BE2C (cell line): ENCODE data around the gene IP6K3.

Source experiments
- DNase-seq: peaks from one replicate; pipeline ENCODE4 v3.0.0-alpha.2; 2020
- H3K27me3 ChIP-seq: fragments of 250-450 bp; sonication (Bioruptor Pico); 2 replicates; pipeline ENCODE4 v1.5.1; 2020; ENCODE audit warnings: mild to moderate bottlenecking
- H3K36me3 ChIP-seq: fragments of 250-450 bp; sonication (Bioruptor Pico); 2 replicates; pipeline ENCODE4 v1.5.1; 2020; ENCODE audit warnings: mild to moderate bottlenecking
- H3K4me1 ChIP-seq: fragments of 250-450 bp; sonication (Bioruptor Pico); 2 replicates; pipeline ENCODE4 v1.5.1; 2020
- H3K4me3 ChIP-seq: 2 replicates; pipeline ENCODE4 v1.5.1; 2011; ENCODE audit warnings: low read depth, low read length
- H3K9me3 ChIP-seq: fragments of 250-450 bp; sonication (Bioruptor Pico); 2 replicates; pipeline ENCODE4 v1.5.1; 2020
- TF ChIP-seq, protein P1 (sequence below): IDR thresholded peaks from 2 replicates; pipeline ENCODE4 v1.5.1; 2012; ENCODE audit warnings: mild to moderate bottlenecking, low read depth, low read length

Gene IP6K3

DNA sequence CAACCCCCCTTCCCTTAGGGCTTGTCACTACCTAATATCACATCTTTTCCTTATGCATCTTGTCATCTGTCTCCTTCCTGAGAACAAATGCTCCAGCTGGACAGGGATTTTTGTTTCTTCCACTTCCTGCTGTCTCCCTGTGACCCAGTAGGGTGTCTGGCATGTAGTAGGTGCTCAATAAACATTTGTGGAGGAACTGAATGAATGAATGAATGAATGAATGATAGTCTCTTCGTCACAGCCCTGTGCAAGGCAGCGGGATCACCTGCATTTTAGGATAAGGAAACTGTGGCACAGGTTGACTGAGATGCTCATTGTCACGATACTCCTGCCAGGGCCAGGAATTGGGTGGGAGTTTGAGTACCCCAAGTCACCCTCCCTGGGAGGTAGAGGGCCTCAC, 28.1 kb upstream of the IP6K3 start:
- Histone ChIP-seq H3K4me3 (no peak overlapping the region), H3K9me3 (no peaks in the 10 kb centered on the region), H3K27me3 (no peaks in the 10 kb centered on the region), H3K4me1 (peaks cover 3% of the 10 kb centered on the region; the same call in 1 of the 2 replicates), H3K36me3 (peaks cover 59% of the 10 kb centered on the region)
- no peak for DNase-seq
- TF ChIP-seq, protein P1, sequence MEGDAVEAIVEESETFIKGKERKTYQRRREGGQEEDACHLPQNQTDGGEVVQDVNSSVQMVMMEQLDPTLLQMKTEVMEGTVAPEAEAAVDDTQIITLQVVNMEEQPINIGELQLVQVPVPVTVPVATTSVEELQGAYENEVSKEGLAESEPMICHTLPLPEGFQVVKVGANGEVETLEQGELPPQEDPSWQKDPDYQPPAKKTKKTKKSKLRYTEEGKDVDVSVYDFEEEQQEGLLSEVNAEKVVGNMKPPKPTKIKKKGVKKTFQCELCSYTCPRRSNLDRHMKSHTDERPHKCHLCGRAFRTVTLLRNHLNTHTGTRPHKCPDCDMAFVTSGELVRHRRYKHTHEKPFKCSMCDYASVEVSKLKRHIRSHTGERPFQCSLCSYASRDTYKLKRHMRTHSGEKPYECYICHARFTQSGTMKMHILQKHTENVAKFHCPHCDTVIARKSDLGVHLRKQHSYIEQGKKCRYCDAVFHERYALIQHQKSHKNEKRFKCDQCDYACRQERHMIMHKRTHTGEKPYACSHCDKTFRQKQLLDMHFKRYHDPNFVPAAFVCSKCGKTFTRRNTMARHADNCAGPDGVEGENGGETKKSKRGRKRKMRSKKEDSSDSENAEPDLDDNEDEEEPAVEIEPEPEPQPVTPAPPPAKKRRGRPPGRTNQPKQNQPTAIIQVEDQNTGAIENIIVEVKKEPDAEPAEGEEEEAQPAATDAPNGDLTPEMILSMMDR: no peak

DNA sequence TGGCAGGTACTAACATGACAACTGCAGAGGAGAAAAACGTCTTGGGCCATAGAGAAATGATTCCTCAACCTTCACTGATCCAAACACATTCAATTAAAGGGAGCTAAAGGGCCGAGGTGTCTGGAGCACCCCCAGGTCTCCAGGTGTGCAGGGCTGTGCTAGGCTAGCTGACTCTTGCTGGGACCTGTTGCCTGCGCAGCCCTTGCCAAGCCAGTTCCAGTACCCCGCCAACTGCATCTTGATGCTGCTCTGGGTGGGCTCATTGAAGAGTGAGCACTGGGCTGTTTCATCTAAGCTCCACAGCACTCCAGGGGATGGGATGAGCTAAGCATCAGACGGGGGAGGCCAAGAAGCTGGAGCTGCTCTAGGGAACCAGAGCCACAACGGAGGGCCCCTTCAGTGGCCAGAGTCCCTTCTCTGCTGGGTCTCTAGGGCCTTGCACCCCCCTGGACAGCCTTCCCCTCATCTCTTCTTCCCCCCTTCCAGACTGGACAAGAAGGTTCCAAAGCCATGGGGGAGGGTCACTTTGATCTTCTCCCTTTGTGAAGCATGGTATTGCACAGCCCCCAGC, 26.3 kb upstream of the IP6K3 start:
- peaks cover 43% of the 10 kb centered on the region for H3K36me3 ChIP-seq
- no peaks in the 10 kb centered on the region for H3K9me3 ChIP-seq
- TF ChIP-seq, protein P1: no peak
- H3K4me1 ChIP-seq: no peaks in the 10 kb centered on the region; the same call in 1 of the 2 replicates
- DNase-seq: no peak
- H3K4me3 ChIP-seq: no peak overlapping the region
- no peaks in the 10 kb centered on the region for H3K27me3 ChIP-seq

DNA sequence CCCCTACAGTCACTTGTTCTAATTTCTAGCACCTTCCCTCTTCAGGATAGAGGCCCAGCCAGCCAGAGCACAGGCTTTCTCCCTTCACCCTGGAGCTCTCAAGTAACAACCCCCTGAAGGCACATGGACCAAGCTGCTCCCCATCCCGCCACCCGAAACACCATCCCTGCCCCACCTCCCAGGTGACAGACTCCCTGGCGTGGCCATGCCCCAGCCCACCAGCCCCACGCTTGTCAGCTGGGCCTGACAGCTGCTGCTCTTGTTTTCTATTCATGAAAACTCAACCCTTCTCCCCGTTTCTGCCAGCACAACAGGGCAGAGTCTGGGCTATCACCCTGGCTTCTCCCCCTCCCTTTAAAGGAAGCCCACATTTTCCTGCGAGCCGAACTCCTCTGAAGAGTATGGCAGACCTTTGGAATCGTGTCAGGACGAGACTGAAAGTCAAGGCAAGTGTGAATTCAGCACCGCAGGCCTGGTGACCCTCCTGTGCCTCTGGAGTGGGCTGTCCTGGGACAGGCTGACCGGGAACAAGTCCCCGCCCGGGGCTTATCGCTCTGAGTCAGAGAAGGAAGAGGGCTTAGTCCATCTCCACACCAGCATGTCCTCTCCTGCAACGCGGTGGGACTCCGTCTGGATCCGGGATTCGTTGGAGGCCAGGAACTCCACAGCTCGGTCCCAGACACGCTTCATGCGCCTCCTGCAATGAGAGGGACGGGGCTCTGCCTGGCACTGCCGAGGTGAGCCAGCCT, 25.6 kb upstream of the IP6K3 start:
- TF ChIP-seq, protein P1: no peak
- peaks cover 36% of the 10 kb centered on the region for H3K36me3 ChIP-seq
- no peaks in the 10 kb centered on the region; the same call in 1 of the 2 replicates for H3K4me1 ChIP-seq
- no peaks in the 10 kb centered on the region for H3K27me3 ChIP-seq
- no peak overlapping the region for H3K4me3 ChIP-seq
- no peak for DNase-seq
- no peaks in the 10 kb centered on the region for H3K9me3 ChIP-seq

DNA sequence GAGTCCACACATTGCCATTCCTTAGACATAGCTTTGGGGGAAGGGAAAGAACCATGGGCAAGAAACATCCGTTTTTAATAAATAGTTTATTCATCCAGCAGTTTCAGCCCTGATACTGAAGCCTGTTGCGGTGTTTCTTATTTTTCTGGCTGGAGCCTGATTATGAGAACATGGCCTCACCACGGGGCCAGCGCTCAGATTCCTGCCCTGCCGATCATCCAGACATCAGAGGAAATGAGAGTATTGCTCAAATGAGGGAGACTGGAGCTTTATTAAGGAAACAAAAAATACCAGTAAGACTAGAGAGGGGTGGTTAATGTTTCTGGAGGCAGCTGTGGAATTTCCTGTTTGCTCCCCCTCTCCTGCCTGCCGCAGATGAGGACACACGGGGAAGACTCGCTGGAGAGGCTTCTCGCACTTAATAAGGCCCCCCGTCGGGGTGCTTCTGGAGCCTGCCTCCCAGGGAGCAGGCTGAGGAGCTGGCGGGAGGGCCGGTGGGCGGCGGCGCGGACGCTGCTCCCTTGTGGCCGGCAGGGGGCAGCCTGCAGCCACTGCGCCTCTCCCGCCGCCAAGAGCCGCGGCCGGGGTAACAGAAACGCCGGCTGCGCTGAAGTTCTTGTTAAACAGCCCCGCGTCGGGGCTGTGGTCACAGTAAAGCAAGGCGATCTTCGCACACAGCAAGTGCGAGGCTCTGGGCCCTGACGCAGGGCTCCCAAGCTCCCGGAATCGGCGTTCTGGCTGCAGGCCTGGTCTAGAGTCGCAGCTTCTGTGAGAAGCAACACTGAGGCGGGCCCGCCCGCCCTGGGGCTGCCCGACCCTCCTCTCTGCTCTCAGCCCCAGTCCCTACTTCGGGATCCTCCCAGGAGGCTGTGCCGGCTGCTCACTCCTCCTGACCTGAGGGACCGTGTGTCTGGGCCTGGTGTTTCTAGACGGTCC, 24.7 kb upstream of the IP6K3 start:
- peak; percentile 85 for DNase-seq
- H3K4me1 ChIP-seq: no peaks in the 10 kb centered on the region; the same call in 1 of the 2 replicates
- TF ChIP-seq, protein P1: peak; percentile 85
- H3K36me3 ChIP-seq: peaks cover 28% of the 10 kb centered on the region
- H3K9me3 ChIP-seq: no peaks in the 10 kb centered on the region
- no peaks in the 10 kb centered on the region for H3K27me3 ChIP-seq
- no peak overlapping the region for H3K4me3 ChIP-seq

DNA sequence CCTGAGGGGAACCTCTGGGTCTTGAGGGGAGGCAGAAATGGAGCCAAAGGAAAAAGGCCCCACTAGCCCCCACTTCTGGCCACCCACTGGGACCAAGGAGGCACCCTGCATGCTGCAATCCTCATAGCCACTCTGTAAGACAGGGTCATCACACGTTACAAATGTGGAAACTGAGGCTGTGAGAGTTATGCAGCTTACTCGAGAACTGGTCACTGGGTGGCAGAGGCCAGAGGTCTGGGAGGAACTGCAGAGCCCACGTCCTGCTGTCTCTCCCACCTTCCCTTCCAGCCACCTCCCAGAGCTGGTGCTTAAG, 24.1 kb upstream of the IP6K3 start:
- H3K9me3 ChIP-seq: no peaks in the 10 kb centered on the region
- DNase-seq: no peak
- no peaks in the 10 kb centered on the region; the same call in 1 of the 2 replicates for H3K4me1 ChIP-seq
- TF ChIP-seq, protein P1: no peak
- no peaks in the 10 kb centered on the region for H3K27me3 ChIP-seq
- no peak overlapping the region for H3K4me3 ChIP-seq
- peaks cover 21% of the 10 kb centered on the region for H3K36me3 ChIP-seq
